SK-N-MC (cell line): ENCODE measurements around the gene LRRC56.

ENCODE experiments used
- DNase-seq: peaks from one replicate; pipeline ENCODE4 v3.0.0-alpha.2; 2011; ENCODE audit warnings: low read depth, low spot score
- H3K27ac ChIP-seq: fragments of 200-600 bp; sonication (generic); 2 replicates; pipeline ENCODE4 v1.5.1; 2016; ENCODE audit warnings: mixed run types
- H3K36me3 ChIP-seq: fragments of 200-600 bp; sonication (generic); 2 replicates; pipeline ENCODE4 v1.6.1; 2017; ENCODE audit warnings: antibody characterized with exemption, low read length, mixed read lengths; ENCODE audit not compliant: insufficient read depth
- H3K4me3 ChIP-seq: fragments of 200-600 bp; sonication (generic); 2 replicates; pipeline ENCODE4 v1.5.1; 2016
- H3K9ac ChIP-seq: fragments of 200-600 bp; sonication (generic); 2 replicates; pipeline ENCODE4 v1.8.0; 2017; ENCODE audit warnings: mixed run types, mixed read lengths; ENCODE audit not compliant: insufficient read length
- H3K9me3 ChIP-seq: fragments of 200-600 bp; sonication (generic); 2 replicates; pipeline ENCODE4 v1.6.1; 2017; ENCODE audit warnings: low read depth, mild to moderate bottlenecking, antibody characterized with exemption, low read length, moderate library complexity, mixed read lengths
- EZH2 ChIP-seq: fragments of 200-600 bp; sonication (generic); IDR thresholded peaks from one replicate; pipeline ENCODE4 v1.6.1; 2017; ENCODE audit warnings: antibody characterized with exemption
- FOXP2 ChIP-seq: optimal IDR thresholded peaks from 2 replicates; pipeline ENCODE3; 2011; ENCODE audit warnings: mild to moderate bottlenecking, moderate library complexity; ENCODE audit not compliant: insufficient read depth; ENCODE audit errors: extremely low read length, control extremely low read depth
- POLR2AphosphoS5 ChIP-seq: IDR thresholded peaks from 2 replicates; pipeline ENCODE4 v1.6.1; 2012; ENCODE audit warnings: mild to moderate bottlenecking, low read depth, low read length, borderline replicate concordance

The LRRC56 gene

DNA sequence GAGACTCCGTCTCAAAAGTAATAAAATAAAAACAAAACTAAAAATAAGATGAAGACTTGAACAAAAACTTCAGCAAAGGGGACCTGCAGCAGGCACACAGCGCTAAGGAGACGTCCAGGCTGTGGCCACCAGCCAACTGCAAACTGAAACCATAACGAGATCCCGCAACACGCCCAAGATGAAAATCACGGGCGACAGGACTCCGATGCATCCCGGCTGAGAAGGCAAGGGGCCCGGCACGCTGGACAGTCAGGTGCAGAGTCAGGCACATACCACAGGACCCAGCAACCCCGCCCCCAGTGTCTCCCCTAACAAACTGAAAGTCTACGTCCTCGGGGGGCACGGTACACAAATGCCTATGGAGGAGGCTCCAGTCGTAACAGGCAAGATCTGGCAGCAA, 11.1 kb upstream of the LRRC56 start:
- TF ChIP-seq POLR2AphosphoS5: no peak
- TF ChIP-seq FOXP2: no peak
- no peak for TF ChIP-seq EZH2
- H3K9me3 ChIP-seq: no peaks in the 10 kb centered on the region
- no peak overlapping the region for H3K9ac ChIP-seq
- H3K36me3 ChIP-seq: no peaks in the 10 kb centered on the region; the same call in 1 of the 2 replicates
- H3K4me3 ChIP-seq: no peak overlapping the region
- no peak overlapping the region for H3K27ac ChIP-seq
- DNase-seq: no peak

GRCh38 chr11:528166-528814, 9.0 kb upstream of the LRRC56 start:
- H3K27ac ChIP-seq: no peak overlapping the region
- H3K9me3 ChIP-seq: no peaks in the 10 kb centered on the region
- H3K4me3 ChIP-seq: no peak overlapping the region
- no peak for TF ChIP-seq FOXP2
- TF ChIP-seq EZH2: no peak
- TF ChIP-seq POLR2AphosphoS5: no peak
- peaks cover 11% of the 10 kb centered on the region; the same call in 1 of the 2 replicates for H3K36me3 ChIP-seq
- no peak overlapping the region for H3K9ac ChIP-seq
- DNase-seq: no peak

DNA sequence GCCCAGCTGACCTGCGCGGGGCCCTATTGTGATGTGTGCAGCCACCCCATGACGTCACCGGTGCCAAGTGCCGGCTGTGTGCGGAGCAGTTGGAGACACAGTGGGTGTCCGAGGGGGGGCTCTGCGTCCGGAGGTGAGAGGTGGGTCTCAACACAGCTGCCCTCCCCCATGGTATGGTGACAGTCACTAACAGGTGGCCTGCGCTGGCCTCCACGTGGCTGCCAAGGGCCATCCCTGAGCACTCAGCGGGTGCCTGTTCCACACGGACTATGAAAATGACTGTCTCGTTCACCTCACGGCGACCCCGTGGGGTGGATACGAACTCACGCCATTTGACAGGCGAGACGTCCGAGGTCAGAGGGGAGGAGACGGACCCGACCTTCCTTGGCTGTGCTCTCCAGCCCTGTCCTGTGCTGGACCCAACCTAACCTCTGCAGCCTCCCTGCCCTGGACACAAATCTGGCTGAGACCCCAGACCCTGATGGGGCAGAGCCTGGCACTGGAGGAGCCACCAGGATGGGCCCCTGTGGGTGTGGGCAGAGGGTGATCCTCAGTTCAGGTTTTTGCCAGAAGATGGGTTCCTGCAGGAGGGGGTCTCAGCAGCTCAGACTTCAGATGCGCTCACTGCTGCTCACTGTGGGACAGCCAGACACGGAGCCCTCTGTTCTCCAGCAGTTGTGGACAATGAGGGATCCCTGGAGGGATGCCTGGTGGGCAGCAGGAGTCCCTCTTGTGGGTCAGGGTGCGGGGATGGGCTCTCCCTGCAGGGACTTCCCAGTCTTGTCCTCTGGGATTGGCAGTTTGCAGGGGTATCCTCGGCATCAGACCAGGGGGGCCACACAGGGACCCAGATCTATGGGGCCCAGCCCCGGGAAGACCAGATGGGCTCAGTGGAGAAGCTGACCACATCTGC, 8.3 kb upstream of the LRRC56 start:
- Histone ChIP-seq H3K9ac (no peak overlapping the region), H3K4me3 (no peak overlapping the region), H3K36me3 (peaks cover 16% of the 10 kb centered on the region; the same call in 1 of the 2 replicates), H3K9me3 (no peaks in the 10 kb centered on the region), H3K27ac (no peak overlapping the region)
- TF ChIP-seq EZH2: no peak
- TF ChIP-seq POLR2AphosphoS5: no peak
- no peak for TF ChIP-seq FOXP2
- no peak for DNase-seq

DNA sequence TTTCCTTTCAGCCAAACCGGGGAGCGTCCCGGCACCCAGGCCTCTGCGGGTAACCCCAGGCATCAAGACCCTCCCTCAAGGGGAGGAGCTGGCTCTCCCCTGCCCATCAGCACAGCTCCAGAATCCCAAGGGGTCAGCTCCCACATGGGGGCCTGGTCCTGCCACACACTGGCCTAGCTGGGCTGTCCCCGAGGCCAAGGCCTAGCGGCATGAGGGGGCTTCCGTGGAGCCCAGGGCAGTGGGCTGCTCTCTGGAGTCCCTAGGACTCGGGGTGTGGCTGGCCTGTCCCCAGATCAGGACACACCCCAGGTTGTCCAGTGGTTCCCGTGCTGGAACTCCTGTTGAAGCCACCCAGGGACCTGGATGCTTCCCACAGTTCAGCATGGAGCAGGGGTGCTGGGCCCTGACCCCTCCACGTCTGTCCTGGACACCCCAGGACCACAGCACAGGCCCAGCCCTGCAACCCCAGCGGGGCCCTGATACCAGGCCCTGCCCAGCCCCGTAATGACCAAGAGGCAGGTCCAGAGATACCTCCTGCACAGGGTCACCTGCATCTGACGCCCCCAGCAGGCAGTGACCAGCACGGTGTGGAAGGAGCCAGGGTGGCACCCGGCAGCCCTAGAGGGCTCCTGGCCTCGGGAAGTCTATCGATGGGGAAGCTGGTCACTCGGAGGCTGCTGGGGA, 7.5 kb upstream of the LRRC56 start:
- Histone ChIP-seq H3K4me3 (no peak overlapping the region), H3K9me3 (no peaks in the 10 kb centered on the region), H3K27ac (no peak overlapping the region), H3K9ac (no peak overlapping the region), H3K36me3 (peaks cover 16% of the 10 kb centered on the region; the same call in 1 of the 2 replicates)
- TF ChIP-seq FOXP2: no peak
- no peak for TF ChIP-seq POLR2AphosphoS5
- TF ChIP-seq EZH2: no peak
- no peak for DNase-seq

GRCh38 chr11:530960-531831, 6.1 kb upstream of the LRRC56 start:
- no peaks in the 10 kb centered on the region for H3K9me3 ChIP-seq
- H3K9ac ChIP-seq: no peak overlapping the region

DNA sequence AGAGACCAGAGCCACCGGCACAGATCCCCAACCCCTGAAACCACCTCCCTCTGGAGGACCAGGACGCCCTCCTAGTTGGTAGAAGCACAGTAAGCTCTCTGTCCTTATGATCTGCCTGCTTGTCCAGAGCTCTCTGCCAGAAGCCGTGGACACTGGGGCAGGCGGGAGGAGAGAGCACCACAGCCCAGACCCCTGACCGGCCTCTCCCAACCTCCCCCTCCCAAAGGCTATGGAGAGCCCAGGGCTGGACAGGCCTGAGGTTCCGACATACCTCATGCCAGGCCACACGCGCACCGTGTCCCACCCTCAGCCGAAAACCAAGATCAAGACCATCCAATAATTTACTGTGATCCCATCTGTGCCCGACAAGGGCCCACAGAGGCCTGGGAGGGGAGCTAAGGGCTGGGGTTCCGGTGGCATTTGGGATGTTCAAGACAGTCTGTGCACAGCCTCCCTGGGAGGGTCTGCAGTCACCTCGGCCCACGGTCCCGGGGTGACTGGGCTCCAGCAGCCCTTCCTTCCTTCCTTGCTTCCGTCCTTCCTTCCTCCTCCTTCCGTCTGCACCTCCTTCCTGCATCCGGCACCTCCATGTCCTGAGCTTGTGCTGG, 5.3 kb upstream of the LRRC56 start:
- no peak overlapping the region for H3K27ac ChIP-seq
- peaks cover 16% of the 10 kb centered on the region; the same call in 1 of the 2 replicates for H3K36me3 ChIP-seq
- no peak overlapping the region for H3K9ac ChIP-seq
- no peak overlapping the region for H3K4me3 ChIP-seq
- TF ChIP-seq POLR2AphosphoS5 (peak; percentile 25; the same call in 1 of the 2 replicates), FOXP2 (no peak), EZH2 (no peak)
- no peak for DNase-seq
- no peaks in the 10 kb centered on the region for H3K9me3 ChIP-seq

More at GRCh38 chr11:530960-531831, 6.1 kb upstream of the LRRC56 start:
- peaks cover 16% of the 10 kb centered on the region; the same call in 1 of the 2 replicates for H3K36me3 ChIP-seq
- no peak overlapping the region for H3K4me3 ChIP-seq
- no peak for DNase-seq
- H3K27ac ChIP-seq: no peak overlapping the region
- TF ChIP-seq POLR2AphosphoS5: no peak; the same call in 1 of the 2 replicates

DNA sequence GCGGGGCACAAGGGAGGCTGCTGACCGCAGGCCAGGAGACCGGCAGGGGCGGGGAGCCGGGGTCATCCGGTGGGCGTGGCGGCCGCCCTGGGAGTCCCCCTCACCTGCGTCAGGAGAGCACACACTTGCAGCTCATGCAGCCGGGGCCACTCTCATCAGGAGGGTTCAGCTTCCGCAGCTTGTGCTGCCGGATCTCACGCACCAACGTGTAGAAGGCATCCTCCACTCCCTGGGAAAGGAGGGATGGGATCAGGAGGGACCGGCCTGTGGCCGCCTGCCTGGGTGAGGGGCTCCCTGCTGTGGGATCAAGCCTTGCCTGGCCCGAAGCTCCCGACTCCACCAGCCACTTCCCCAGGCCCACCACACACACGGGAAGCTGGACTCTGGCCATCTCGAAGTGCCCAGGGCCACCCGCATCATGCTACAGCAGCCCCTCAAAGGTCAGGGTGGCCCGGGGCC, 4.8 kb upstream of the LRRC56 start:
- Histone ChIP-seq H3K9me3 (no peaks in the 10 kb centered on the region), H3K27ac (no peak overlapping the region), H3K9ac (no peak overlapping the region), H3K36me3 (peaks cover 16% of the 10 kb centered on the region; the same call in 1 of the 2 replicates), H3K4me3 (no peak overlapping the region)
- TF ChIP-seq POLR2AphosphoS5: no peak
- no peak for TF ChIP-seq EZH2
- TF ChIP-seq FOXP2: no peak
- no peak for DNase-seq
